H9 (cell line): Measurements from ENCODE around the gene CADM1. TPM values are rescaled to one million over a fixed set of nuclear protein-coding genes. Genes with fewer than 3 reads are reported as not detected.

Source experiments
- DNase-seq: peaks from one replicate; pipeline ENCODE4 v3.0.0-alpha.2; 2017
- H2AFZ ChIP-seq: one replicate; pipeline ENCODE4 v1.6.1; 2013; ENCODE audit warnings: mild to moderate bottlenecking, low read length, control low read depth, moderate library complexity
- H2AK5ac ChIP-seq: 2 replicates; pipeline ENCODE4 v1.6.1; 2013; ENCODE audit warnings: low read length, control low read depth, mixed read lengths; ENCODE audit not compliant: insufficient read length
- H2BK120ac ChIP-seq: one replicate; pipeline ENCODE4 v1.6.1; 2013; ENCODE audit warnings: low read depth, mild to moderate bottlenecking, low read length, control low read depth, inconsistent platforms; ENCODE audit not compliant: poor library complexity, severe bottlenecking
- H2BK12ac ChIP-seq: 2 replicates; pipeline ENCODE4 v1.6.1; 2013; ENCODE audit warnings: low read length, control low read depth, mixed read lengths, low read depth; ENCODE audit not compliant: insufficient read length
- H2BK15ac ChIP-seq: 2 replicates; pipeline ENCODE4 v1.6.1; 2013; ENCODE audit warnings: low read depth, low read length, control low read depth
- H2BK20ac ChIP-seq: one replicate; pipeline ENCODE4 v1.6.1; 2013; ENCODE audit warnings: low read depth, mild to moderate bottlenecking, low read length, control low read depth, inconsistent platforms; ENCODE audit not compliant: poor library complexity, severe bottlenecking
- H2BK5ac ChIP-seq: 2 replicates; pipeline ENCODE4 v1.6.1; 2013; ENCODE audit warnings: low read length, control low read depth, mixed read lengths; ENCODE audit not compliant: insufficient read length
- H3K14ac ChIP-seq: 2 replicates; pipeline ENCODE4 v1.6.1; 2013; ENCODE audit warnings: low read length, control low read depth; ENCODE audit not compliant: insufficient read depth
- H3K18ac ChIP-seq: 2 replicates; pipeline ENCODE4 v1.6.1; 2013; ENCODE audit warnings: low read depth, mild to moderate bottlenecking, mixed read lengths, low read length, control low read depth; ENCODE audit not compliant: insufficient read length
- H3K23ac ChIP-seq: 2 replicates; pipeline ENCODE4 v1.6.1; 2013; ENCODE audit warnings: low read length, control low read depth, mixed read lengths, low read depth; ENCODE audit not compliant: insufficient read length
- H3K23me2 ChIP-seq: 2 replicates; pipeline ENCODE4 v1.6.1; 2013; ENCODE audit warnings: low read depth, mild to moderate bottlenecking, mixed read lengths, low read length, control low read depth; ENCODE audit not compliant: insufficient read length, poor library complexity, severe bottlenecking
- H3K27ac ChIP-seq: 2 replicates; pipeline ENCODE4 v1.5.1; 2013; ENCODE audit warnings: low read length, control low read depth, mixed read lengths, low read depth; ENCODE audit not compliant: insufficient read length
- H3K27me3 ChIP-seq: 2 replicates; pipeline ENCODE4 v1.6.1; 2013; ENCODE audit warnings: low read length, control low read depth, inconsistent platforms; ENCODE audit not compliant: insufficient read depth
- H3K4ac ChIP-seq: 2 replicates; pipeline ENCODE4 v1.6.1; 2013; ENCODE audit warnings: low read depth, mild to moderate bottlenecking, control low read depth, inconsistent platforms, low read length, moderate library complexity
- H3K4me1 ChIP-seq: 2 replicates; pipeline ENCODE4 v1.6.1; 2013; ENCODE audit warnings: low read length, control low read depth, inconsistent platforms; ENCODE audit not compliant: insufficient read depth
- H3K4me2 ChIP-seq: 2 replicates; pipeline ENCODE4 v1.6.1; 2013; ENCODE audit warnings: low read length, control low read depth, mixed read lengths; ENCODE audit not compliant: insufficient read length, insufficient read depth
- H3K56ac ChIP-seq: 2 replicates; pipeline ENCODE4 v1.6.1; 2013; ENCODE audit warnings: low read depth, mild to moderate bottlenecking, mixed read lengths, low read length, control low read depth; ENCODE audit not compliant: insufficient read length
- H3K79me1 ChIP-seq: 2 replicates; pipeline ENCODE4 v1.6.1; 2013; ENCODE audit warnings: low read depth, mild to moderate bottlenecking, moderate library complexity, low read length, control low read depth, inconsistent platforms; ENCODE audit not compliant: insufficient read depth, poor library complexity, severe bottlenecking
- H3K79me2 ChIP-seq: 2 replicates; pipeline ENCODE4 v1.6.1; 2013; ENCODE audit warnings: low read length, control low read depth, inconsistent platforms; ENCODE audit not compliant: insufficient read depth
- H3K9ac ChIP-seq: 2 replicates; pipeline ENCODE4 v1.6.1; 2013; ENCODE audit warnings: low read length, control low read depth, mixed read lengths; ENCODE audit not compliant: insufficient read length; ENCODE audit errors: extremely low read depth
- H3K9me3 ChIP-seq: one replicate; pipeline ENCODE4 v1.6.1; 2013; ENCODE audit warnings: low read depth, low read length, inconsistent platforms; ENCODE audit not compliant: control insufficient read depth
- H3T11ph ChIP-seq: one replicate; pipeline ENCODE4 v1.6.1; 2013; ENCODE audit warnings: mild to moderate bottlenecking, low read length, control low read depth, inconsistent platforms
- H4K20me1 ChIP-seq: one replicate; pipeline ENCODE4 v1.6.1; 2013; ENCODE audit not compliant: control insufficient read depth, insufficient read length, insufficient read depth
- H4K5ac ChIP-seq: 2 replicates; pipeline ENCODE4 v1.6.1; 2013; ENCODE audit warnings: low read depth, mild to moderate bottlenecking, mixed read lengths, low read length, control low read depth; ENCODE audit not compliant: insufficient read length
- H4K8ac ChIP-seq: replicated peaks from 2 replicates; pipeline ENCODE4 v1.6.1; 2013; ENCODE audit warnings: low read length, control low read depth, mixed read lengths, low read depth; ENCODE audit not compliant: insufficient read length
- H4K91ac ChIP-seq: 2 replicates; pipeline ENCODE4 v1.6.1; 2013; ENCODE audit warnings: low read depth, mild to moderate bottlenecking, moderate library complexity, mixed read lengths, low read length, control low read depth; ENCODE audit not compliant: insufficient read length
- H3K27ac Mint-ChIP-seq, 3 experiments: 2 replicates in 2 of 3; 3 replicates in 1 of 3; pipeline ENCODE4 v1.8.0; 2020 to 2021; ENCODE audit warnings: mixed read lengths in 3 of 3, mild to moderate bottlenecking in 1 of 3, moderate library complexity in 1 of 3
- H3K27me3 Mint-ChIP-seq: 2 replicates; pipeline ENCODE4 v1.8.0; 2021; ENCODE audit warnings: low read depth, mild to moderate bottlenecking, moderate library complexity, mixed read lengths
- H3K36me3 Mint-ChIP-seq, 3 experiments: 2 replicates in 2 of 3; 3 replicates in 1 of 3; pipeline ENCODE4 v1.8.0; 2020 to 2021; ENCODE audit warnings: low read depth in 3 of 3, mixed read lengths in 3 of 3; ENCODE audit not compliant: insufficient read depth in 1 of 3
- H3K4me1 Mint-ChIP-seq, 2 experiments: 2 replicates each; pipeline ENCODE4 v1.8.0; 2020; ENCODE audit warnings: mixed read lengths in 2 of 2
- H3K4me3 Mint-ChIP-seq, 2 experiments: 2 replicates in 1 of 2; 3 replicates in 1 of 2; pipeline ENCODE4 v1.8.0; 2020 to 2021; ENCODE audit warnings: mild to moderate bottlenecking in 2 of 2, mixed read lengths in 2 of 2, moderate library complexity in 1 of 2
- H3K9me3 Mint-ChIP-seq, 2 experiments: 2 replicates in 1 of 2; 3 replicates in 1 of 2; pipeline ENCODE4 v1.8.0; 2020; ENCODE audit warnings: mild to moderate bottlenecking in 2 of 2, mixed read lengths in 2 of 2, moderate library complexity in 1 of 2
- CTCF ChIP-seq: fragments of 200-600 bp; sonication (generic); conservative IDR thresholded peaks from 3 replicates; pipeline ENCODE4 v1.8.0; 2021; ENCODE audit warnings: antibody characterized with exemption, mild to moderate bottlenecking
- WGBS: extraction: QIAGEN DNeasy Blood & Tissue Kit; methylation state at CpG from one replicate; pipeline ENCODE4 v1.1.7; 2013; ENCODE audit warnings: missing lambda C conversion rate, low lambda C conversion rate, mixed read lengths; ENCODE audit not compliant: insufficient read length; ENCODE audit errors: extremely low coverage; 5-methylcytosine and 5-hydroxymethylcytosine counted together
- total RNA-seq: library from RNA; stranded (reverse); gene quantifications from 2 replicates; pipeline ENCODE4 v1.2.1, GENCODE V29; 2021

CADM1 gene
- total RNA-seq, 1 experiment from 2014 or later: 11.9 TPM

- Histone ChIP-seq H2AK5ac (no peak overlapping the region), H3K14ac (no peak overlapping the region), H3K9me3 (no peaks in the 10 kb centered on the region), H3K79me1 (no peaks in the 10 kb centered on the region), H4K8ac (no peak overlapping the region), H2BK5ac (no peak overlapping the region), H3K4ac (no peak overlapping the region), H3K56ac (no peak overlapping the region), H3K27ac (no peak overlapping the region), H3K4me2 (no peak overlapping the region), H3K23me2 (no peaks in the 10 kb centered on the region), H3K79me2 (no peaks in the 10 kb centered on the region), H3K9ac (no peak overlapping the region), H2AFZ (no peak overlapping the region), H2BK15ac (no peak overlapping the region), H3T11ph (no peak overlapping the region), H3K27me3 (peaks cover 9% of the 10 kb centered on the region), H4K5ac (no peak overlapping the region), H2BK20ac (no peak overlapping the region), H4K20me1 (no peaks in the 10 kb centered on the region), H3K18ac (no peak overlapping the region), H2BK120ac (no peak overlapping the region), H2BK12ac (no peak overlapping the region), H3K4me1 (no peaks in the 10 kb centered on the region), H4K91ac (no peak overlapping the region), H3K23ac (no peak overlapping the region)
- Mint-ChIP-seq H3K27ac (no peak overlapping the region), H3K4me3 (no peak overlapping the region), H3K4me1 (peaks cover 13 to 19% of the 10 kb centered on the region in 2 experiments), H3K9me3 (no peaks in the 10 kb centered on the region), H3K27me3 (peaks cover 75% of the 10 kb centered on the region), H3K36me3 (no peaks in the 10 kb centered on the region)
- WGBS: no CpG with 5 or more reads among the region's 1 CpG
- no peak for DNase-seq
- TF ChIP-seq CTCF: no peak
These were observed 124.7 kb downstream of the CADM1 start for GRCh38 chr11:115379528-115379927.
